SU-DHL-6 (cell line): ENCODE results near the gene RRM1.

ENCODE experiments used
- CTCF ChIP-seq: fragments of 200-600 bp; sonication (generic); IDR thresholded peaks from one replicate; pipeline ENCODE4 v1.5.1; 2017; ENCODE audit warnings: antibody characterized with exemption, mild to moderate bottlenecking, low read length, moderate library complexity; ENCODE audit not compliant: insufficient read depth, poor library complexity, severe bottlenecking
- EZH2phosphoT487 ChIP-seq: fragments of 200-600 bp; sonication (generic), shearing (Covaris generic); conservative IDR thresholded peaks from 2 replicates; pipeline ENCODE4 v1.6.1; 2018; ENCODE audit warnings: mild to moderate bottlenecking, antibody characterized with exemption, low read length, moderate library complexity, mixed read lengths

- TF ChIP-seq CTCF (no peak), EZH2phosphoT487 (no peak)
Observed at GRCh38 chr11:4125141-4125540, 30.5 kb downstream of the RRM1 start.
